GM18951 (cell line): ENCODE measurements around the gene PDE4B.
A peak's percentile ranks its signal among the peaks of the same experiment; 100 is the strongest.

Experiments used
- POLR2A ChIP-seq: IDR thresholded peaks from 4 replicates; pipeline ENCODE4 v1.6.1; 2011; ENCODE audit warnings: mild to moderate bottlenecking; ENCODE audit not compliant: insufficient read length, insufficient read depth; ENCODE audit errors: extremely low read depth
- in situ Hi-C: fragments of 300-500 bp; cut with MboI; formaldehyde crosslinking; loops from one replicate; pipeline ENCODE4 v1.12.0; 2022; ENCODE audit warnings: low sequenced_read_pairs, mixed read lengths, inconsistent platforms; ENCODE audit not compliant: unreplicated experiment

The PDE4B gene

GRCh38 chr1:66384258-66384921, 591.7 kb downstream of the PDE4B start:
- in situ Hi-C loops: no loop called here
- TF ChIP-seq POLR2A: no peak

- in situ Hi-C loops: no loop called here
- no peak for TF ChIP-seq POLR2A
These were observed 594.0 kb downstream of the PDE4B start for GRCh38 chr1:66386712-66387111.

- TF ChIP-seq POLR2A: no peak
- in situ Hi-C loops: no loop called here
These were observed 596.2 kb downstream of the PDE4B start for GRCh38 chr1:66388913-66389312.

GRCh38 chr1:66393586-66394287, 601.0 kb downstream of the PDE4B start:
- in situ Hi-C loops: no loop called here

GRCh38 chr1:66394603-66395002, 601.9 kb downstream of the PDE4B start:
- in situ Hi-C loops: no loop called here
- no peak for TF ChIP-seq POLR2A

More at GRCh38 chr1:66393586-66394287, 601.0 kb downstream of the PDE4B start:
- TF ChIP-seq POLR2A: no peak

GRCh38 chr1:66395202-66396061, 602.7 kb downstream of the PDE4B start:
- TF ChIP-seq POLR2A: peak; percentile 23
- in situ Hi-C loops: no loop called here

- TF ChIP-seq POLR2A: no peak
- in situ Hi-C loops: no loop called here
These were observed 603.7 kb downstream of the PDE4B start for GRCh38 chr1:66396212-66396890.

GRCh38 chr1:66397192-66397591, 604.5 kb downstream of the PDE4B start:
- in situ Hi-C loops: no loop called here
- TF ChIP-seq POLR2A: no peak

GRCh38 chr1:66399888-66400529, 607.3 kb downstream of the PDE4B start:
- peak; percentile 0 for TF ChIP-seq POLR2A
- in situ Hi-C loops: loop anchor here (5.0 kb wide), 1 partner anchor 37 kb away; no protein-coding TSS in a partner anchor

GRCh38 chr1:66400660-66401059, 608.0 kb downstream of the PDE4B start:
- in situ Hi-C loops: loop anchor here (5.0 kb wide), 1 partner anchor 37 kb away; no protein-coding TSS in a partner anchor
- no peak for TF ChIP-seq POLR2A

- TF ChIP-seq POLR2A: no peak
- in situ Hi-C loops: loop anchor here (5.0 kb wide), 1 partner anchor 36 kb away; no protein-coding TSS in a partner anchor
These were observed 608.5 kb downstream of the PDE4B start for GRCh38 chr1:66401244-66401643.

- in situ Hi-C loops: loop anchor here (5.0 kb wide), 1 partner anchor 35 kb away; no protein-coding TSS in a partner anchor
- peak; percentile 48 for TF ChIP-seq POLR2A
These were observed 609.5 kb downstream of the PDE4B start for GRCh38 chr1:66402194-66402593.

- in situ Hi-C loops: loop anchor here (5.0 kb wide), 1 partner anchor 34 kb away; no protein-coding TSS in a partner anchor
- no peak for TF ChIP-seq POLR2A
These were observed 610.5 kb downstream of the PDE4B start for GRCh38 chr1:66403007-66403731.
